GM10847 (cell line): ENCODE data around the gene CD59.

ENCODE experiments used
- POLR2A ChIP-seq: IDR thresholded peaks from 2 replicates; pipeline ENCODE4 v1.6.1; 2011; ENCODE audit not compliant: insufficient read length; ENCODE audit errors: extremely low read depth

Gene CD59

GRCh38 chr11:33730716-33731115, 5.5 kb downstream of the CD59 start:
- TF ChIP-seq POLR2A, result no peak

- TF ChIP-seq POLR2A, result no peak
Measured at GRCh38 chr11:33725496-33725895, 10.7 kb downstream of the CD59 start.

- no peak for TF ChIP-seq POLR2A
Measured at GRCh38 chr11:33724644-33725035, 11.6 kb downstream of the CD59 start.

GRCh38 chr11:33723238-33723881, 12.9 kb downstream of the CD59 start:
- TF ChIP-seq POLR2A, result no peak

GRCh38 chr11:33722590-33723234, 13.5 kb downstream of the CD59 start:
- no peak for TF ChIP-seq POLR2A

GRCh38 chr11:33721984-33722383, 14.2 kb downstream of the CD59 start:
- no peak for TF ChIP-seq POLR2A

- no peak for TF ChIP-seq POLR2A
Measured at GRCh38 chr11:33721426-33721825, 14.8 kb downstream of the CD59 start.

- TF ChIP-seq POLR2A, result no peak
Measured at GRCh38 chr11:33719587-33719986, 16.6 kb downstream of the CD59 start.

- TF ChIP-seq POLR2A, result no peak
Measured at GRCh38 chr11:33718440-33718839, 17.8 kb downstream of the CD59 start.

- no peak for TF ChIP-seq POLR2A
Measured at GRCh38 chr11:33716243-33716642, 20.0 kb downstream of the CD59 start.

- no peak for TF ChIP-seq POLR2A
Measured at GRCh38 chr11:33713856-33714398, 22.3 kb downstream of the CD59 start.

GRCh38 chr11:33713151-33713855, 22.9 kb downstream of the CD59 start:
- no peak for TF ChIP-seq POLR2A

- TF ChIP-seq POLR2A, result no peak
Measured at GRCh38 chr11:33712436-33712835, 23.8 kb downstream of the CD59 start.

- no peak for TF ChIP-seq POLR2A
Measured at GRCh38 chr11:33709466-33709865, 26.8 kb downstream of the CD59 start.

- TF ChIP-seq POLR2A, result no peak
Measured at GRCh38 chr11:33708985-33709384, 27.2 kb downstream of the CD59 start.

- no peak for TF ChIP-seq POLR2A
Measured at GRCh38 chr11:33706966-33707365, 29.3 kb downstream of the CD59 start.

GRCh38 chr11:33706546-33706945, 29.7 kb downstream of the CD59 start:
- no peak for TF ChIP-seq POLR2A
